Erythroblast (primary cell): Measurements from ENCODE around the gene S100A5.

Source experiments
- GATA1 ChIP-seq: IDR thresholded peaks from 2 replicates; pipeline ENCODE4 v1.6.1; 2011; ENCODE audit warnings: low read depth, mild to moderate bottlenecking, control low read depth, low read length, moderate library complexity
- POLR2A ChIP-seq: IDR thresholded peaks from 2 replicates; pipeline ENCODE4 v1.6.1; 2011; ENCODE audit warnings: mild to moderate bottlenecking, low read length

GRCh38 chr1:153538315-153538821 is 2.4 kb downstream of the S100A5 start:
- no peak for TF ChIP-seq POLR2A
- no peak for TF ChIP-seq GATA1
